Measurements from ENCODE around the gene CCDC33.

The CCDC33 gene

DNA sequence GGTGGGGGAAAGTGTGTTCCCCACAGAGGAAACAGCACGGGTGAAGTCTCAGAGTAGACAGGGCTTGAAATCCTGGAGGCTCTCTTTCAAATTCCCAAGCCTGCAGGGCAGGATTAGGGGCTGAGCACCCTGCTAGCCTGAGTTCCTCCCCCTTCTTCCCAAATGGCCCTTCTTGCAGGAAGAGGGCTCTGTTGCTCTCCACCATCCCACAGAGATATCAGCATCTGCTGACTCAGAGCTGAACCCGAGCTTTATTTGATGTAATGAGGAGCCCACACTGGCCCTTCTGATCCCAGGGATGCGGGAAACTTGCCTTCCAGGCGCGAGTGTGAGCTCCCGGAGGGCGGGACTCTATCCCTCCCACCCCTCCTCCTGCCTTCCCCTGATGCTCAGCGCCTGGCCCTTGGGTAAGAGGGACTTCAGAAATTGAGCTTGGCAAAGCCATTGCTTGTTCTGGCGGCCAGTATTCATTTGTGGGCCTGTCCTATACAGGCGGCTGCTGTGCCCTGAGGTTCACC lies 32.2 kb upstream of the CCDC33 start:
- Mint-ChIP-seq H3K9me3 (no peaks in the 10 kb centered on the region), H3K27ac (no peak overlapping the region)

GRCh38 chr15:74205582-74205947 lies 30.6 kb upstream of the CCDC33 start:
- no peak overlapping the region for H3K27ac Mint-ChIP-seq
- peaks cover 3% of the 10 kb centered on the region for H3K27me3 Mint-ChIP-seq
- H3K9me3 Mint-ChIP-seq: no peaks in the 10 kb centered on the region
- no peak overlapping the region for H3K4me3 Mint-ChIP-seq
- H3K36me3 Mint-ChIP-seq: no peaks in the 10 kb centered on the region
- H3K4me1 Mint-ChIP-seq: no peaks in the 10 kb centered on the region

More for the DNA sequence above, 32.2 kb upstream of the CCDC33 start:
- Mint-ChIP-seq H3K4me1 (no peaks in the 10 kb centered on the region), H3K27me3 (peaks cover 3% of the 10 kb centered on the region), H3K4me3 (no peak overlapping the region), H3K36me3 (no peaks in the 10 kb centered on the region)

DNA sequence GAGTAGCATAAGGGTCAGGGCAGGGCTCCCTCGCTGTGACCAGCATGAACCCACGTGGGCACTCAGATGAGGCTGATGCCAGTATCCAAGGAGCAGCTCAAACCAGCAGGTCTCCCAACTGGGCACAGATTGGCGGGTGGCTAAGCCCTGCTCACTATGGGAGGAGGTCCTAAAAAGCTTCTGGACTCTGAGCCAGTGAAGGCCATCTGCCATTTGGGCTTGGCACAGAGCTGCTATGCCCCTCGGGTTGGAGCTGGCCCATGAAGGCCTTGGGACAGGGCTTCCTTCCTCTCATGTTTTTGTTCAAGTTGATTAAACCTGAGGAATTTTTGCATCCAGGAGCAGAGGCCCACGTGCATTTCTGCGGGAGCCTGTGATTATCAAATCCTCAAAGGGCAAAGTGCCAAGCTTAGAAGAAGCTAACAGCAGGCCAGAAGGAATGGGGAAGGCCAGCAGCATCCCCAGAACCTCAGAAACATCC lies 29.3 kb upstream of the CCDC33 start:
- Mint-ChIP-seq H3K9me3 (no peaks in the 10 kb centered on the region), H3K4me3 (no peak overlapping the region), H3K36me3 (no peaks in the 10 kb centered on the region), H3K4me1 (no peaks in the 10 kb centered on the region), H3K27me3 (no peaks in the 10 kb centered on the region), H3K27ac (no peak overlapping the region)

GRCh38 chr15:74207652-74208440 lies 28.3 kb upstream of the CCDC33 start:
- no peaks in the 10 kb centered on the region for H3K27me3 Mint-ChIP-seq
- no peaks in the 10 kb centered on the region for H3K4me1 Mint-ChIP-seq
- no peaks in the 10 kb centered on the region for H3K36me3 Mint-ChIP-seq
- no peak overlapping the region for H3K27ac Mint-ChIP-seq
- H3K4me3 Mint-ChIP-seq: no peak overlapping the region
- no peaks in the 10 kb centered on the region for H3K9me3 Mint-ChIP-seq

- Mint-ChIP-seq H3K36me3 (no peaks in the 10 kb centered on the region), H3K4me3 (no peak overlapping the region), H3K27ac (no peak overlapping the region), H3K4me1 (no peaks in the 10 kb centered on the region), H3K27me3 (no peaks in the 10 kb centered on the region), H3K9me3 (no peaks in the 10 kb centered on the region)
Observed at GRCh38 chr15:74208496-74208895, 27.6 kb upstream of the CCDC33 start.

GRCh38 chr15:74208901-74209559 lies 27.1 kb upstream of the CCDC33 start:
- Mint-ChIP-seq H3K4me3 (no peak overlapping the region), H3K9me3 (no peaks in the 10 kb centered on the region), H3K4me1 (no peaks in the 10 kb centered on the region), H3K27me3 (no peaks in the 10 kb centered on the region), H3K27ac (no peak overlapping the region), H3K36me3 (no peaks in the 10 kb centered on the region)

DNA sequence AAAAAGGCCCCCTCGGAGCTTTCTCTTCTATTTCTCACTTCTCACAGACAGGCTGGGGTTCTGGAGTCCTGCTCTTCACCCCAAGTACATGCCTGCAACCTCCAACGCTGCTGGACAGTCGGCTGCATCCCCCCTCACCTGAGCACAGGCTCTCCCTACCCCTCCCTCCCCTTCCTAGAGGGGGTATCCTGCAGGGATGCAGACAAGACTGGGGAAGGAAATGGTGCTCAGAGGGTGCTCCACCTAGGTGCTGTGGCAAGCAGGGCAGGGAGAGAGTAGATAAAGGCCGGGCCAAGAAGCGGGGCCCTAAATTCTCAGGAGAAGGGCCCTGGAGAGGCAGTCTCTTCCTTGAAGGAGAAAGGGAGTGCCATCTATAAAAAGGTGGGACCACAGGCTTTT lies 26.6 kb upstream of the CCDC33 start:
- Mint-ChIP-seq H3K4me1 (no peaks in the 10 kb centered on the region), H3K27me3 (no peaks in the 10 kb centered on the region), H3K27ac (peak overlapping the region; percentile 65)

GRCh38 chr15:74209997-74210671 lies 26.0 kb upstream of the CCDC33 start:
- no peaks in the 10 kb centered on the region for H3K9me3 Mint-ChIP-seq
- H3K27me3 Mint-ChIP-seq: peaks cover 2% of the 10 kb centered on the region
- no peaks in the 10 kb centered on the region for H3K4me1 Mint-ChIP-seq
- H3K36me3 Mint-ChIP-seq: no peaks in the 10 kb centered on the region
- no peak overlapping the region for H3K27ac Mint-ChIP-seq
- H3K4me3 Mint-ChIP-seq: no peak overlapping the region

More for the DNA sequence above, 26.6 kb upstream of the CCDC33 start:
- Mint-ChIP-seq H3K4me3 (no peak overlapping the region), H3K36me3 (no peaks in the 10 kb centered on the region), H3K9me3 (no peaks in the 10 kb centered on the region)

DNA sequence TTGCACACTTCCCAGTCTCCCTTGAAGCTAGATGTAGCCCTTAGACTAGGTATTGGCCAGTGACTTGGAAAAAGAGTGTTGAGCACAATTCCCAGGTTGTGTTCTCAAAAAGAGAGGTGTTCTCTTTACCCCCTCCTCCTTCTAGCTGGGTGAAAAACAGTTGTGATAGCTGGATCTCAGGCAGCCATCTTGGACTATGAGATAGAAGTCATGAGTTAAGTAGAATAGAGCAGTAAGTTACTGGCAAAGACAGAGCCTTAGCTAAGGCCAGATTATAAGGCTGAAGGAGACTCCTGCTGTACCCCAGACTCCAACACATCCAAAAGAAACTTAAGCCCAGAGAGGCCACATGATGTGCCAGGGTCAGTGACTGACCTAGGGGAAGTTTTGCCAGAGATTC lies 25.4 kb upstream of the CCDC33 start:
- H3K27me3 Mint-ChIP-seq: peaks cover 2% of the 10 kb centered on the region
- no peak overlapping the region for H3K4me3 Mint-ChIP-seq
- H3K4me1 Mint-ChIP-seq: no peaks in the 10 kb centered on the region
- no peaks in the 10 kb centered on the region for H3K9me3 Mint-ChIP-seq
- H3K36me3 Mint-ChIP-seq: no peaks in the 10 kb centered on the region
- H3K27ac Mint-ChIP-seq: no peak overlapping the region

GRCh38 chr15:74211656-74212055 lies 24.5 kb upstream of the CCDC33 start:
- H3K4me3 Mint-ChIP-seq: no peak overlapping the region
- no peaks in the 10 kb centered on the region for H3K36me3 Mint-ChIP-seq
- H3K27me3 Mint-ChIP-seq: peaks cover 3% of the 10 kb centered on the region
- no peaks in the 10 kb centered on the region for H3K4me1 Mint-ChIP-seq
- H3K9me3 Mint-ChIP-seq: no peaks in the 10 kb centered on the region
- no peak overlapping the region for H3K27ac Mint-ChIP-seq

DNA sequence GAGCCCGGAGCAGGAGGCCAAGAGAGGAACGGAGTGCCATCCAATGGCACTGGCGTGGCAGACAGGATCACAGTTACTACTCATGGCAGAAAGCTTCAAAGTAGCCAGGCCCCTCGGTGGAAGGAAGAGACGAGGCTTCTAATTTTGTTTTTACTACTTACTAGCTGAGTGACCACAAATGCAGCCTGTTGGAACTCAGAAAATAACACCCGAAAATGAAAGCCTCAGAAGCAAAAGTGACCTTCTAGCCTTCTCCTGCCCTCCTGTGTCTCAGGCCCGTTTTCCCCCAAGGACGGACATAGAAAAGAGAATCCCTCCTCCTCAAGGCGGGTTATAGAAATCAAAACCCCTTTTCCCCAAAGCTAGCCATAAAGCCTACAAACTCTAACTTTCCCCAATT lies 23.6 kb upstream of the CCDC33 start:
- H3K27ac Mint-ChIP-seq: no peak overlapping the region
- no peaks in the 10 kb centered on the region for H3K9me3 Mint-ChIP-seq
- H3K27me3 Mint-ChIP-seq: peaks cover 3% of the 10 kb centered on the region
- no peak overlapping the region for H3K4me3 Mint-ChIP-seq
- no peaks in the 10 kb centered on the region for H3K36me3 Mint-ChIP-seq
- no peaks in the 10 kb centered on the region for H3K4me1 Mint-ChIP-seq

- Mint-ChIP-seq H3K9me3 (no peaks in the 10 kb centered on the region), H3K36me3 (no peaks in the 10 kb centered on the region), H3K4me1 (no peaks in the 10 kb centered on the region), H3K27ac (no peak overlapping the region), H3K4me3 (no peak overlapping the region), H3K27me3 (peaks cover 3% of the 10 kb centered on the region)
Observed at GRCh38 chr15:74213858-74214284, 22.3 kb upstream of the CCDC33 start.

DNA sequence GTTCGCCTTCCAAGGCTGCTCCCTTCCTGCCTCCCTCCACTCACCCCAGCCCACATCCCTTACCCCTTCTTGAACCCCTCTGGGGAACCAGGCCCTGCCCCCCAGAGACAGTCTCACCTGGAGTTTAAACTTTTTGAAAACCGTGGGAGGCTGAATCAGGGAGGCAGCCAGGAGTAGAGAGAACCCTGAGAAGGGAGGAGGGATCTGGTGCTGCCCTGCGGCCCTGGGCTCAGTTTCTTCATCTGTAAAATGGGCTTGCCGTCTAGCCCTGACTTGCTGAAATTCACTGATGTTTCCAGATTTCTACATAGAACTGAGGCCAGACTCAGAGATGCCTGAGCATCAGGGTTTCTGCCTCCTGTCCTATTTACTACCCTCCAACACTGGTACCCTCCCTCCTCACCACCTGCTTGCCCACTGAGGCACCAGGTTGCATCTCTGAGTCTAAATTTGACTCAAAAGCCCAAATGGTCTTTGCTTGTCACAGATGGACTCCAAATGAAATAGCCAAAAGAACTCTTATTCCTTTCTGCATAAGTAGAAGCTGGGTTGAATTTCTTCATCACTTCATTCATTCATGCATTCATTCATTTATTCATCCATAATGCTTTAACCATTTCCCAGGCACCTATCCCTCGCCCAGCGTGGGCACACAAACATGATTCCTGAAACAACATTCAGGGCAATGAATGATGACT lies 21.7 kb upstream of the CCDC33 start:
- Mint-ChIP-seq H3K4me1 (no peaks in the 10 kb centered on the region), H3K36me3 (no peaks in the 10 kb centered on the region), H3K27me3 (peaks cover 3% of the 10 kb centered on the region), H3K9me3 (no peaks in the 10 kb centered on the region), H3K27ac (no peak overlapping the region), H3K4me3 (no peak overlapping the region)

DNA sequence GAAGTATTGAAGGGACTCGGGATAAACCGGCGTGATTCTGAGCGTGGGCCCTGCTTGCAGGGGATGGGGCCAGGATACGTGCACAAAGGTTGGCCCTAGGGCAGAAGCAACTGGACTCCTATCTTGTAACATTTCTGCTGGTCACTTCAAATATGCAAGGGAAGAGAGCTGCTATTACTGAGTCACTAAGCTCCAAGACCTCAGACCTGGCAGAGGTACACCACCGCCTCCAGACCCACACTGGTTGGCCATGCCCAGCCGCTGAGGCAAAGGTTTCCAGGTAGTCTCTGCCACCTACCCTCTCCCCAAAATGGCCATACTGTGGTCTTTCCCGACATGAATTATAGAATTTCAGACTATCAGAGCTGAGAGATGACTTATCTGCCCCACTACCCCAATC lies 20.2 kb upstream of the CCDC33 start:
- no peak overlapping the region for H3K27ac Mint-ChIP-seq
- no peaks in the 10 kb centered on the region for H3K36me3 Mint-ChIP-seq
- H3K27me3 Mint-ChIP-seq: peaks cover 6% of the 10 kb centered on the region
- H3K4me1 Mint-ChIP-seq: no peaks in the 10 kb centered on the region
- H3K9me3 Mint-ChIP-seq: no peaks in the 10 kb centered on the region
- no peak overlapping the region for H3K4me3 Mint-ChIP-seq

GRCh38 chr15:74216949-74217348 lies 19.2 kb upstream of the CCDC33 start:
- Mint-ChIP-seq H3K4me1 (no peaks in the 10 kb centered on the region), H3K4me3 (no peak overlapping the region), H3K27ac (no peak overlapping the region), H3K36me3 (no peaks in the 10 kb centered on the region), H3K27me3 (peaks cover 6% of the 10 kb centered on the region), H3K9me3 (no peaks in the 10 kb centered on the region)
